K562 (cell line): ENCODE measurements around the gene GPR3. TPM values are rescaled to one million over a fixed set of nuclear protein-coding genes. Genes with fewer than 3 reads are reported as not detected.

Source experiments
- BHLHE40 ChIP-seq: IDR thresholded peaks from 2 replicates; pipeline ENCODE4 v1.6.1; 2011; ENCODE audit warnings: low read length, improper control_type of control experiment
- CEBPB ChIP-seq: fragments of 450-650 bp; IDR thresholded peaks from 2 replicates; pipeline ENCODE4 v1.6.1; 2016; ENCODE audit warnings: missing genetic modification characterization, missing compliant biosample characterization
- COPS2 ChIP-seq: fragments of 450-650 bp; conservative IDR thresholded peaks from 2 replicates; pipeline ENCODE4 v1.6.1; 2016; ENCODE audit warnings: mild to moderate bottlenecking, moderate library complexity
- FUS ChIP-seq: fragments of 200-400 bp; formaldehyde crosslinking; optimal IDR thresholded peaks from 2 replicates; pipeline ENCODE3; 2017; ENCODE audit warnings: low read depth, low read length
- GATAD2A ChIP-seq: fragments of 450-650 bp; IDR thresholded peaks from 2 replicates; pipeline ENCODE4 v1.6.1; 2017
- HCFC1 ChIP-seq: IDR thresholded peaks from 2 replicates; pipeline ENCODE4 v1.6.1; 2012; ENCODE audit warnings: low read depth, low read length, improper control_type of control experiment
- IRF2 ChIP-seq: sonication (generic); formaldehyde crosslinking; IDR thresholded peaks from 2 replicates; pipeline ENCODE4 v1.8.1; 2022; ENCODE audit warnings: mild to moderate bottlenecking, missing genetic modification reagents
- KDM4B ChIP-seq, 2 experiments: fragments of 450-650 bp in 1 of 2; sonication (generic) in 1 of 2; IDR thresholded peaks; 2 replicates each; pipeline ENCODE4 v1.6.1; 2016 to 2017; ENCODE audit warnings: borderline replicate concordance in 2 of 2, antibody characterized with exemption in 1 of 2, low read depth in 1 of 2, mild to moderate bottlenecking in 1 of 2
- LARP7 ChIP-seq: fragments of 450-650 bp; IDR thresholded peaks from 2 replicates; pipeline ENCODE4 v1.6.1; 2016
- PYGO2 ChIP-seq: fragments of 450-650 bp; IDR thresholded peaks from 2 replicates; pipeline ENCODE4 v1.6.1; 2016; ENCODE audit warnings: mild to moderate bottlenecking, missing genetic modification characterization, moderate library complexity, missing compliant biosample characterization
- SAP30 ChIP-seq: fragments of 200-600 bp; sonication (generic); IDR thresholded peaks from 2 replicates; pipeline ENCODE4 v1.6.1; 2012; ENCODE audit warnings: borderline replicate concordance, low read depth, mild to moderate bottlenecking, moderate library complexity, low read length, control low read depth, inconsistent platforms; ENCODE audit not compliant: insufficient read depth, poor library complexity, severe bottlenecking
- SIN3A ChIP-seq, 2 experiments: fragments of 150-350 bp in 1 of 2; IDR thresholded peaks; 2 replicates each; pipeline ENCODE4 v1.6.1; 2011 to 2016; ENCODE audit warnings: borderline replicate concordance in 2 of 2, low read depth in 2 of 2, low read length in 2 of 2, mild to moderate bottlenecking in 2 of 2, moderate library complexity in 2 of 2; ENCODE audit not compliant: control insufficient read depth in 1 of 2
- TGIF2 ChIP-seq: sonication (generic); formaldehyde crosslinking; IDR thresholded peaks from 2 replicates; pipeline ENCODE4 v1.8.1; 2022; ENCODE audit warnings: mild to moderate bottlenecking, missing genetic modification reagents, moderate library complexity
- ZBTB17 ChIP-seq: fragments of 450-650 bp; formaldehyde crosslinking; IDR thresholded peaks from 2 replicates; pipeline ENCODE4 v1.4.0; 2020; ENCODE audit warnings: mild to moderate bottlenecking
- ZNF232 ChIP-seq: sonication (generic); formaldehyde crosslinking; IDR thresholded peaks from 2 replicates; pipeline ENCODE4 v1.8.0; 2022; ENCODE audit warnings: mild to moderate bottlenecking, missing genetic modification reagents
- ZNF583 ChIP-seq: fragments of 250-450 bp; sonication (Bioruptor Pico); IDR thresholded peaks from 2 replicates; pipeline ENCODE4 v1.4.0; 2020
- polyA plus RNA-seq, 8 experiments: library from polyadenylated mRNA; depleted of rRNA in 4 of 8; stranded (reverse) in 5 of 8; unstranded in 3 of 8; fragments of >200 nt; fragmentation: Nextera tagmentation in 2 of 8; fragmentation: Illumina TruSeq in 1 of 8; extraction: Ambion mirVana in 2 of 8; extraction: Trizol in 1 of 8; gene quantifications; 2 replicates each; pipeline versions ENCODE4 v1.2.1 to v1.2.3, GENCODE V29; 2011 to 2014; ENCODE audit warnings: inconsistent platforms in 1 of 8, missing spikeins in 1 of 8
- total RNA-seq, 7 experiments: library from RNA; depleted of rRNA in 6 of 7; stranded (reverse); fragments of >200 nt in 6 of 7; fragmentation: Illumina TruSeq in 2 of 7; extraction: Trizol in 2 of 7; gene quantifications; 2 replicates each; pipeline versions ENCODE4 v1.2.1 to v1.2.3, GENCODE V29; 2011 to 2021; ENCODE audit warnings: low replicate concordance in 1 of 7
- TF ChIP-seq, protein P1 (sequence below): fragments of 450-650 bp; IDR thresholded peaks from 2 replicates; pipeline ENCODE4 v1.7.1; 2018; ENCODE audit warnings: mild to moderate bottlenecking, low read depth; ENCODE audit not compliant: partially characterized antibody
- TF ChIP-seq, protein P2 (sequence below): IDR thresholded peaks from 3 replicates; pipeline ENCODE4 v1.6.1; 2011; ENCODE audit warnings: borderline replicate concordance, mild to moderate bottlenecking; ENCODE audit not compliant: insufficient read length, insufficient read depth
- TF ChIP-seq, protein P3 (sequence below), 2 experiments: IDR thresholded peaks; 2 replicates each; pipeline ENCODE4 v1.6.1; 2012; ENCODE audit warnings: improper control_type of control experiment in 2 of 2, low read depth in 2 of 2, low read length in 2 of 2, borderline replicate concordance in 1 of 2
- TF ChIP-seq, protein P4 (sequence below): sonication (generic); formaldehyde crosslinking; IDR thresholded peaks from 2 replicates; pipeline ENCODE4 v1.5.0; 2020; ENCODE audit warnings: missing genetic modification reagents

GPR3 gene
- total and polyA plus RNA-seq, 9 of the 15 experiments (the other 6 are each of a cell fraction or from before 2014, with no cell fraction given), result 0.24 to 11.5 (median 3.7) TPM

DNA sequence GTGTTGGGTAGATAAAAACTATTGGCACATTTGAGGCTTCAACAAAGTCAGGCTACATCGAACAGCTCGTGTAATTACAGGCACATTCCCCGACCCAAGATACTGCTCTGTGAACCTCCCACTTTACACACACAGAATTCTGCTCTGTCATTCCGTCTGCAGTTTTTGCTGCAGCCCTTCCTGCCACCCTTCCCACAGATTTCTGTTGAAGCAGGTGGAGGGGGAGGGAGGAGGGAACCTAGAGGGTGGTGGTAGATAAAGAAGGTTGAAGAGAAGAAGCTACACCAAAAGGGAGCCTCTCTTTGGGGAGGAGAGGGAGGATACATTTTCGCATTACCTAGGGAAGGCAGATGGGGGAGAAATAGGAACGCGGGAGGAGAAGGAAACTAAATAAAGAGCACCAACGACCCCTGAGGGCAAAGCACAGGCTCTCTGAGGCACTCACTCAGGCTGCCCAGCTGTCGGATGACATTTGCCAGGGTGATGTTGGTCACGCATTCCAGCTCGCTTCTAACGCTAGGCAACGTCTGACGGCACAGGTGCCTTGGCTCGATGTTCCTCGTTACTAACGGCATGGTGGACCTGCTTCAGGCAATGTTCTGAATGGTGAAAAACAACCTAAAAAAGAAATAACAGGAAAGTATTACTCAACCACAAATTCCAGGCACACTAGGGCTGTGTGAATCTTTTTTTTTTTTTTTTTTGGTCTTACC is 36.0 kb downstream of the GPR3 start (continued):
- TF ChIP-seq SIN3A (IDR thresholded peaks at IDR 0.05; ENCODE audit: borderline replicate concordance in 2 of 2, control insufficient read depth in 1 of 2, low read depth in 2 of 2, low read length in 2 of 2) (no peak), COPS2 (no peak), LARP7 (no peak), TGIF2 (CRISPR knock-in tag) (no peak), ZBTB17 (no peak), CEBPB (peak; percentile 32), GATAD2A (peak; percentile 98), HCFC1 (no peak), SAP30 (no peak), KDM4B (IDR thresholded peaks at IDR 0.05; ENCODE audit: borderline replicate concordance in 2 of 2, low read depth in 1 of 2) (no peak), ZNF232 (no peak), PYGO2 (no peak), IRF2 (CRISPR knock-in tag) (no peak), BHLHE40 (peak; percentile 57), ZNF583 (CRISPR knock-in tag) (no peak), FUS (no peak)
- TF ChIP-seq, protein P1, sequence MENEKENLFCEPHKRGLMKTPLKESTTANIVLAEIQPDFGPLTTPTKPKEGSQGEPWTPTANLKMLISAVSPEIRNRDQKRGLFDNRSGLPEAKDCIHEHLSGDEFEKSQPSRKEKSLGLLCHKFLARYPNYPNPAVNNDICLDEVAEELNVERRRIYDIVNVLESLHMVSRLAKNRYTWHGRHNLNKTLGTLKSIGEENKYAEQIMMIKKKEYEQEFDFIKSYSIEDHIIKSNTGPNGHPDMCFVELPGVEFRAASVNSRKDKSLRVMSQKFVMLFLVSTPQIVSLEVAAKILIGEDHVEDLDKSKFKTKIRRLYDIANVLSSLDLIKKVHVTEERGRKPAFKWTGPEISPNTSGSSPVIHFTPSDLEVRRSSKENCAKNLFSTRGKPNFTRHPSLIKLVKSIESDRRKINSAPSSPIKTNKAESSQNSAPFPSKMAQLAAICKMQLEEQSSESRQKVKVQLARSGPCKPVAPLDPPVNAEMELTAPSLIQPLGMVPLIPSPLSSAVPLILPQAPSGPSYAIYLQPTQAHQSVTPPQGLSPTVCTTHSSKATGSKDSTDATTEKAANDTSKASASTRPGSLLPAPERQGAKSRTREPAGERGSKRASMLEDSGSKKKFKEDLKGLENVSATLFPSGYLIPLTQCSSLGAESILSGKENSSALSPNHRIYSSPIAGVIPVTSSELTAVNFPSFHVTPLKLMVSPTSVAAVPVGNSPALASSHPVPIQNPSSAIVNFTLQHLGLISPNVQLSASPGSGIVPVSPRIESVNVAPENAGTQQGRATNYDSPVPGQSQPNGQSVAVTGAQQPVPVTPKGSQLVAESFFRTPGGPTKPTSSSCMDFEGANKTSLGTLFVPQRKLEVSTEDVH, result peak; percentile 63
- TF ChIP-seq, protein P2, sequence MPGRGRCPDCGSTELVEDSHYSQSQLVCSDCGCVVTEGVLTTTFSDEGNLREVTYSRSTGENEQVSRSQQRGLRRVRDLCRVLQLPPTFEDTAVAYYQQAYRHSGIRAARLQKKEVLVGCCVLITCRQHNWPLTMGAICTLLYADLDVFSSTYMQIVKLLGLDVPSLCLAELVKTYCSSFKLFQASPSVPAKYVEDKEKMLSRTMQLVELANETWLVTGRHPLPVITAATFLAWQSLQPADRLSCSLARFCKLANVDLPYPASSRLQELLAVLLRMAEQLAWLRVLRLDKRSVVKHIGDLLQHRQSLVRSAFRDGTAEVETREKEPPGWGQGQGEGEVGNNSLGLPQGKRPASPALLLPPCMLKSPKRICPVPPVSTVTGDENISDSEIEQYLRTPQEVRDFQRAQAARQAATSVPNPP, result no peak
- TF ChIP-seq, protein P3, sequence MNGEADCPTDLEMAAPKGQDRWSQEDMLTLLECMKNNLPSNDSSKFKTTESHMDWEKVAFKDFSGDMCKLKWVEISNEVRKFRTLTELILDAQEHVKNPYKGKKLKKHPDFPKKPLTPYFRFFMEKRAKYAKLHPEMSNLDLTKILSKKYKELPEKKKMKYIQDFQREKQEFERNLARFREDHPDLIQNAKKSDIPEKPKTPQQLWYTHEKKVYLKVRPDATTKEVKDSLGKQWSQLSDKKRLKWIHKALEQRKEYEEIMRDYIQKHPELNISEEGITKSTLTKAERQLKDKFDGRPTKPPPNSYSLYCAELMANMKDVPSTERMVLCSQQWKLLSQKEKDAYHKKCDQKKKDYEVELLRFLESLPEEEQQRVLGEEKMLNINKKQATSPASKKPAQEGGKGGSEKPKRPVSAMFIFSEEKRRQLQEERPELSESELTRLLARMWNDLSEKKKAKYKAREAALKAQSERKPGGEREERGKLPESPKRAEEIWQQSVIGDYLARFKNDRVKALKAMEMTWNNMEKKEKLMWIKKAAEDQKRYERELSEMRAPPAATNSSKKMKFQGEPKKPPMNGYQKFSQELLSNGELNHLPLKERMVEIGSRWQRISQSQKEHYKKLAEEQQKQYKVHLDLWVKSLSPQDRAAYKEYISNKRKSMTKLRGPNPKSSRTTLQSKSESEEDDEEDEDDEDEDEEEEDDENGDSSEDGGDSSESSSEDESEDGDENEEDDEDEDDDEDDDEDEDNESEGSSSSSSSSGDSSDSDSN (IDR thresholded peaks at IDR 0.05; ENCODE audit: borderline replicate concordance in 1 of 2, low read depth in 2 of 2, low read length in 2 of 2), result peak in 1 of 2 experiments; percentile 69; a peak in 1 of 4 replicates
- TF ChIP-seq, protein P4, sequence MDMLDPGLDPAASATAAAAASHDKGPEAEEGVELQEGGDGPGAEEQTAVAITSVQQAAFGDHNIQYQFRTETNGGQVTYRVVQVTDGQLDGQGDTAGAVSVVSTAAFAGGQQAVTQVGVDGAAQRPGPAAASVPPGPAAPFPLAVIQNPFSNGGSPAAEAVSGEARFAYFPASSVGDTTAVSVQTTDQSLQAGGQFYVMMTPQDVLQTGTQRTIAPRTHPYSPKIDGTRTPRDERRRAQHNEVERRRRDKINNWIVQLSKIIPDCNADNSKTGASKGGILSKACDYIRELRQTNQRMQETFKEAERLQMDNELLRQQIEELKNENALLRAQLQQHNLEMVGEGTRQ (CRISPR knock-in tag), result no peak
